Mesothelial cell of epicardium (in vitro differentiated cells): ENCODE results near the gene HS2ST1. TPM values are rescaled to one million over a fixed set of nuclear protein-coding genes. Genes with fewer than 3 reads are reported as not detected.

Experiments used
- DNase-seq, 2 experiments: peaks; one replicate each; pipeline ENCODE4 v3.0.0; 2021; ENCODE audit warnings: low spot score in 2 of 2; ENCODE audit not compliant: unreplicated experiment in 2 of 2
- H3K27ac Mint-ChIP-seq: 2 replicates; pipeline ENCODE4 v1.8.0; 2021; ENCODE audit warnings: mixed read lengths
- H3K27me3 Mint-ChIP-seq: 2 replicates; pipeline ENCODE4 v1.8.0; 2021; ENCODE audit warnings: low read depth, mixed read lengths
- H3K36me3 Mint-ChIP-seq: 2 replicates; pipeline ENCODE4 v1.8.0; 2021; ENCODE audit warnings: mixed read lengths
- H3K4me1 Mint-ChIP-seq: 2 replicates; pipeline ENCODE4 v1.8.0; 2021; ENCODE audit warnings: mixed read lengths
- H3K4me3 Mint-ChIP-seq: 2 replicates; pipeline ENCODE4 v1.8.0; 2021; ENCODE audit warnings: mild to moderate bottlenecking, moderate library complexity, mixed read lengths
- H3K9me3 Mint-ChIP-seq: 2 replicates; pipeline ENCODE4 v1.8.0; 2021; ENCODE audit warnings: mixed read lengths
- total RNA-seq: library from RNA; stranded (reverse); gene quantifications from 3 replicates; pipeline ENCODE4 v1.2.1, GENCODE V29; 2021
- TF ChIP-seq, protein P1 (sequence below): fragments of 200-600 bp; sonication (generic); IDR thresholded peaks from one replicate; pipeline ENCODE4 v1.5.0; 2021; ENCODE audit warnings: antibody characterized with exemption; ENCODE audit not compliant: unreplicated experiment

HS2ST1 gene
- total RNA-seq, 1 donor from 2014 or later: 40.2 TPM

DNA sequence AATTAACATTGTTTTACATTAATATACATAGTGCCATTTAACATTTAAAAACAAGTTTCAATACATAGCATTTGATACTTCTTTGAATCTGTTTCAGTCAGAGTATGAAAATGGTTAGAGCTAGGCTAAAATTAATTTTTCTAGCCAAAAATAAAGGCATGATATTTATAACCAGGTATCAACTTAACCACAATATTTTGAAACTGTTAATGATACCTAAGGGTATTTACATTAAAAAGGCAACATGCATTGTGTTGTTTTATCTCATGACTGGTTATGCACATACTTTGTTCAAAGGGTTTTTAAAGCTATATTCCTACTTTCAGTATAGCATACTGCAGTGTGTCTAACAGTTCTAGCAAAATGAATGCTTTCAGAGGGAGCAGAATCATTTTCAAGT, 130.0 kb downstream of the HS2ST1 start:
- no peak for DNase-seq
- Mint-ChIP-seq H3K36me3 (peaks cover 12% of the 10 kb centered on the region), H3K4me1 (peaks cover 17% of the 10 kb centered on the region), H3K9me3 (peaks cover 20% of the 10 kb centered on the region), H3K27me3 (no peaks in the 10 kb centered on the region), H3K27ac (no peak overlapping the region), H3K4me3 (no peak overlapping the region)
- TF ChIP-seq, protein P1, sequence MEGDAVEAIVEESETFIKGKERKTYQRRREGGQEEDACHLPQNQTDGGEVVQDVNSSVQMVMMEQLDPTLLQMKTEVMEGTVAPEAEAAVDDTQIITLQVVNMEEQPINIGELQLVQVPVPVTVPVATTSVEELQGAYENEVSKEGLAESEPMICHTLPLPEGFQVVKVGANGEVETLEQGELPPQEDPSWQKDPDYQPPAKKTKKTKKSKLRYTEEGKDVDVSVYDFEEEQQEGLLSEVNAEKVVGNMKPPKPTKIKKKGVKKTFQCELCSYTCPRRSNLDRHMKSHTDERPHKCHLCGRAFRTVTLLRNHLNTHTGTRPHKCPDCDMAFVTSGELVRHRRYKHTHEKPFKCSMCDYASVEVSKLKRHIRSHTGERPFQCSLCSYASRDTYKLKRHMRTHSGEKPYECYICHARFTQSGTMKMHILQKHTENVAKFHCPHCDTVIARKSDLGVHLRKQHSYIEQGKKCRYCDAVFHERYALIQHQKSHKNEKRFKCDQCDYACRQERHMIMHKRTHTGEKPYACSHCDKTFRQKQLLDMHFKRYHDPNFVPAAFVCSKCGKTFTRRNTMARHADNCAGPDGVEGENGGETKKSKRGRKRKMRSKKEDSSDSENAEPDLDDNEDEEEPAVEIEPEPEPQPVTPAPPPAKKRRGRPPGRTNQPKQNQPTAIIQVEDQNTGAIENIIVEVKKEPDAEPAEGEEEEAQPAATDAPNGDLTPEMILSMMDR: no peak

DNA sequence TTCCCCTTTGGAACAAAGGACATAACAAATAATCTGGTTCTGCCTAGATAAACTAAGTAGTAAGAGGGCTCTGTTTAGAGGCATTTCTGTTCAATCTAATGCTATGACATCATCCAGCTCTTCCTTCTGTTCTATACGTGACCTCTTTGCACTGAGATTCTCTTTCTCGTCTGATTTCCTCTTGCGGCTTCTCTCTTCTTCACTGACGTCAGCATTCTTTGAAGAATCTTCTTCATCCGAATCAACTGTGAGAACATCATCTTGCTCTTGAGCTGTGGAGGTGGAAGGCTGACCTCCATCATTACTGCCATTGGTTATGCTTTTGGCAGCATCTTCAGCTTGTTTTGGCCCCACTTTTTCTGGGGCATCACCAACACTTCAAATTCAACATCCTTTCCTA, 130.4 kb downstream of the HS2ST1 start:
- DNase-seq: no peak
- H3K36me3 Mint-ChIP-seq: peaks cover 12% of the 10 kb centered on the region
- TF ChIP-seq, protein P1: no peak
- no peaks in the 10 kb centered on the region for H3K27me3 Mint-ChIP-seq
- no peak overlapping the region for H3K27ac Mint-ChIP-seq
- no peak overlapping the region for H3K4me3 Mint-ChIP-seq
- peaks cover 20% of the 10 kb centered on the region for H3K9me3 Mint-ChIP-seq
- H3K4me1 Mint-ChIP-seq: peaks cover 21% of the 10 kb centered on the region

DNA sequence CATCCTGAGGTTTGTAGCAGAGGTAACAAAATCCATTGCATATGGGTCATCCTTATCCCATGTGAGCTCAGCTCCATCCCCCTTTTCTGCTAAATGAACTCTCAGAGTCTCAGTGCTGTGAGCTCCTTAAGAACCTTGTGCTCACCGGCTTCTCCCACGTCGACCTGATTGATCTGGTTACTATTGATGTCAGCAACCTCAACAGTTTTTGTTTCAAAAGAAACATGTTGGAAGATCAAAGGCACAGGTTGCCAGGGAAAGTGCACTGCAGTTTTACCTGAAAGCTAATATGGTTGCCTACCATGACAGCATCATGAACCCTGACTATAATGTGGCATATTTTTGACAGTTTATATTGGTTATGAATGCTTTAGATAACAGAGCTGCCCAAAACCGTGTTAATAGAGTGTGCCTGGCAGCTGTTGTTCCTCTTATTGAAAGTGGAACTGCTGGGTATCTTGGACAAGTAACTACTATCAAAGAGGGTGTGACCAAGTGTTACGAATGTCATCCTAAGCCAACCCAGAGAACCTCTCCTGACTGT, 131.4 kb downstream of the HS2ST1 start:
- peaks cover 28% of the 10 kb centered on the region for H3K4me1 Mint-ChIP-seq
- no peaks in the 10 kb centered on the region for H3K27me3 Mint-ChIP-seq
- H3K4me3 Mint-ChIP-seq: no peak overlapping the region
- TF ChIP-seq, protein P1: no peak
- no peak overlapping the region for H3K27ac Mint-ChIP-seq
- DNase-seq: no peak
- peaks cover 20% of the 10 kb centered on the region for H3K9me3 Mint-ChIP-seq
- peaks cover 12% of the 10 kb centered on the region for H3K36me3 Mint-ChIP-seq

DNA sequence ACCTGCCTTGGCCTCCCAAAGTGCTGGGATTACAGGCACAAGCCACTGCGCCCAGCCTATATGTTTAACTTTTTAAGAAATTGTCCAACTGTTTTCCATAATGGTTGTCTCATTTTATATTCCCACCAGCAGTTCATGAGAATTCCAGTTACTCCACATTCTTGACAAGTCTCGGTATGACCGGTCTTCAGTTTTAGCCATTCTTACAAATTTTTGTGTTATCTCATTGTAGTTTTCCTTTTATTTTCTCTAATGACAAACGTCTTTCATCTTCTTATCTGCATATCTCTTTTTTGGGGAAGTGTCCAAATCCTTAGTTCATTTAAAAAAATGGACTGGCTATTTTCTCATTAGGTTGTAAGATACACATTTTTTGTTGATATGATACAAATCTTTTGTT, 132.5 kb downstream of the HS2ST1 start:
- DNase-seq: no peak
- H3K4me3 Mint-ChIP-seq: no peak overlapping the region
- H3K4me1 Mint-ChIP-seq: peaks cover 23% of the 10 kb centered on the region
- peaks cover 12% of the 10 kb centered on the region for H3K36me3 Mint-ChIP-seq
- TF ChIP-seq, protein P1: no peak
- H3K27me3 Mint-ChIP-seq: no peaks in the 10 kb centered on the region
- peaks cover 20% of the 10 kb centered on the region for H3K9me3 Mint-ChIP-seq
- no peak overlapping the region for H3K27ac Mint-ChIP-seq

DNA sequence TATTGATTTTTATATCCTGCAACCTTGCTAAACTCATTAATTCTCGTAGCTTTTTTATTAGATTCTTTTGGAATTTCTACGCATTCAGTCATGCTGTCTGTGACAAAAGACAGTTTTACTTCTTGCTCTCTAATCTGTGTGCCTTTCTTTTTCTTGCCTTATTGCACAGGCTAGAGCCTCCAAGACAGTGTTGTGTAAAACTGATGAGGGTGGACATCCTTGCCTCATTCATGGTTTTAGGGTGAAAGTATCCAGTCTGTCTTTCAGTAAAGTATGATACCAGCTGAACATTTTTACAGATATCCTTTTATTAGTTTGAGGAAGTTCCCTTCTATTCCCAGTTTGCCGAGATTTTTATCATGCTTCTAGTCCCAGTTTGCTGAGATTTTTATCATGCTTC, 133.8 kb downstream of the HS2ST1 start:
- peaks cover 13% of the 10 kb centered on the region for H3K4me1 Mint-ChIP-seq
- H3K4me3 Mint-ChIP-seq: no peak overlapping the region
- peaks cover 12% of the 10 kb centered on the region for H3K36me3 Mint-ChIP-seq
- no peaks in the 10 kb centered on the region for H3K27me3 Mint-ChIP-seq
- H3K9me3 Mint-ChIP-seq: peaks cover 20% of the 10 kb centered on the region
- DNase-seq: no peak
- TF ChIP-seq, protein P1: no peak
- H3K27ac Mint-ChIP-seq: no peak overlapping the region

DNA sequence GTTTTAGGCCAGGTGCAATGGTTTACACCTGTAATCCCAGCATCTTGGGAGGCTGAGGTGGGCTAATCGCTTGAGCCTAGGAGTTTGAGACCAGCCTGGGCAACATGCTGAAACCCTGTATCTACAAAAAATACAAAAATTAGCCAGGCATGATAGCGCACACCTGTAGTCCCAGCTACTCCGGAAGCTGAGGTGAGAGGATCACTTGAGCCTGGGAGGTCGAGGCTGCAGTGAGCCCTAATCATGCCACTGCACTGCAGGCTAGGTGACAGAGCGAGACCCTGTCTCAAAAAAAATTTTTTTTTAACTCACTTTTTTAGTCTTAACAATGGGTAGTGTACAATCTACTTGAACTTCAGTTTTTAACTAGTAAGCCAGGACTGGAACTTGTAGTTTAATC, 137.5 kb downstream of the HS2ST1 start:
- no peak for DNase-seq
- H3K36me3 Mint-ChIP-seq: peaks cover 10% of the 10 kb centered on the region
- H3K27ac Mint-ChIP-seq: no peak overlapping the region
- TF ChIP-seq, protein P1: no peak
- H3K4me3 Mint-ChIP-seq: no peak overlapping the region
- H3K27me3 Mint-ChIP-seq: no peaks in the 10 kb centered on the region
- peaks cover 16% of the 10 kb centered on the region for H3K4me1 Mint-ChIP-seq
- H3K9me3 Mint-ChIP-seq: peaks cover 22% of the 10 kb centered on the region
